HG03460 (cell line): ENCODE measurements around the gene SAMD11.
"Not testable (repeated sequence)": the region's sequence is repeated elsewhere in the genome, so short reads cannot be mapped to it uniquely, and the experiment has no call there.

Source experiments
- ATAC-seq: cut with Tn5 transposase; IDR thresholded peaks from one replicate; pipeline ENCODE4 v1.9.1; 2021; ENCODE audit not compliant: unreplicated experiment

The SAMD11 gene, protein sequence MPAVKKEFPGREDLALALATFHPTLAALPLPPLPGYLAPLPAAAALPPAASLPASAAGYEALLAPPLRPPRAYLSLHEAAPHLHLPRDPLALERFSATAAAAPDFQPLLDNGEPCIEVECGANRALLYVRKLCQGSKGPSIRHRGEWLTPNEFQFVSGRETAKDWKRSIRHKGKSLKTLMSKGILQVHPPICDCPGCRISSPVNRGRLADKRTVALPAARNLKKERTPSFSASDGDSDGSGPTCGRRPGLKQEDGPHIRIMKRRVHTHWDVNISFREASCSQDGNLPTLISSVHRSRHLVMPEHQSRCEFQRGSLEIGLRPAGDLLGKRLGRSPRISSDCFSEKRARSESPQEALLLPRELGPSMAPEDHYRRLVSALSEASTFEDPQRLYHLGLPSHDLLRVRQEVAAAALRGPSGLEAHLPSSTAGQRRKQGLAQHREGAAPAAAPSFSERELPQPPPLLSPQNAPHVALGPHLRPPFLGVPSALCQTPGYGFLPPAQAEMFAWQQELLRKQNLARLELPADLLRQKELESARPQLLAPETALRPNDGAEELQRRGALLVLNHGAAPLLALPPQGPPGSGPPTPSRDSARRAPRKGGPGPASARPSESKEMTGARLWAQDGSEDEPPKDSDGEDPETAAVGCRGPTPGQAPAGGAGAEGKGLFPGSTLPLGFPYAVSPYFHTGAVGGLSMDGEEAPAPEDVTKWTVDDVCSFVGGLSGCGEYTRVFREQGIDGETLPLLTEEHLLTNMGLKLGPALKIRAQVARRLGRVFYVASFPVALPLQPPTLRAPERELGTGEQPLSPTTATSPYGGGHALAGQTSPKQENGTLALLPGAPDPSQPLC

DNA sequence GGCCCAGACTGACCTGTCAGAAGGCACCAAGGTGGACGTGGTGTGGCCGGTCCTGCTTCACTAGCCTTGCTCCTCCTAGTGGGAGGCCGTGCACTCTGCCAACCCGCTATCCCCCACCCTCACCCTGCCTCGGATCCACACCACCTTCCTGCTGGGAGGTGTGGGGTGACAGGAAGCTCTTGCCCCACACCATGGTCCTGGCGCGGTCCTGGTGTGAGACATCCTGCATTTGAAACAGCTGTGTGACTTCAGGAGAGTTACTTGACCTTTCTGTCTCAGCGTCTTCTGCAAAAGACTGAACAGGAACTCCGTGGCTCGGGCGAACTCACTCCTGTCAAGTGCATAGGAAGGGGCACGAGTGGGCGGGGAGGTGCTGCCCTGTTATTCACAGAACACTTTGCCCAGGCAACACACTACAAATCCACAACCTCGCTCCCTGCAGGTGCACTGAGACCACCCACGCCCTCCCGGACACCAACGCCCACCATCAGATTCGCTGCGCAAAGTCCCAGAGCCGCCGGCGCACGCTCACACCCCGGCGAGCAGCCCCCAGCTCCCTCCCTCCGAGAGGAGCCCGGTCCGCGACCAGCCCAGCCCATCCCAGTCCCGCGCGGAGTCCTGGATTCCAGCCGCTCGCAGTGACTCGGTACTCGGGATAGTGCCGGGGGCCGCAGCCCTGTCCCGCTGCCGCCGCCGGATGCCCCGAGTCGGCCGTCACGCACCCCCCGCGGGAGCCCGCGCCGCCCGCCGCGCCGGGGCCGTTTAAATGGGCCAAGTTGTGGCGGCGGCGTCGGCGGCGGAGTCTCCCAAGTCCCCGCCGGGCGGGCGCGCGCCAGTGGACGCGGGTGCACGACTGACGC lies at the start of gene SAMD11:
SAMD11 (plus strand) TSS at position 793 of the 860 bp plus-strand sequence. CDS start 509 bp downstream, outside the sequence.
- ATAC-seq: no peak

DNA sequence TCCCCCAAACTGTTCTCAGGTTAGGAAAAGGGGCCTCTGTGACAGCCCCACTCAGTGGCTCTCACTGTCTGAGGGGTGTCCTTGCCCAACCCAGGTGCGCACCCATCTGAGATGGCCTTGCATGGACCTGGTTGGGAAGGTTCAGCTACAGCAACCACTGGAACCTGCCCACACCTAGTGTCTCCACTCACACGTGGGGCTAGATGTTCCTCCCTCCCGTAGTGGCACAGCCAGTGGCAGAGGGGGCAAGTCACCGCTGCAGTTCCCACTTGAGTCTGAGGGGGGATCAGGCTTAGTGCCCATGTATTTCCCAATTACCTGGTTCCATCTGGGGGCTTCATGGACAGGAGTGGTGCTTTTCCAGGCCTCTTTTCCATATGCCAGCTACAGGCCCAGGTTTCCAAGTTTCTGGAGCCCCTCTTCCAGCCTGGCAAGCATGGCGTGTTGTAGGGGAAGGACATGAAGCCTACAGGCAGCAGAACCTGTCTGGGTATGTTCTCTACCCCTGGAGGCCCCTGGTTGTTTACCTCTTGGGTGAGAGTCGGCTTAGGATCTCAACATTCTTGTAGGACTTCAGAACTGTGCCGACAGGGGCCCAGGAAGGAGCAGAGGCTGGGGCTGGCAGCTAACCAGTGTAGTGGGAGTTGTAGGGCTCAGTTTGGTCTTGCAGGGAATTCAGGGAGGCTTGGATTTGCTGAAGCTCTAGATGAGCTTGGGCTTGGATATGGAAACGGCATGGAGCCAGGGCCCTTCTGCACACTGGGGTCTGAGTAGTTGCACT lies 47.1 kb upstream of the SAMD11 start:
- ATAC-seq: not testable (repeated sequence)

DNA sequence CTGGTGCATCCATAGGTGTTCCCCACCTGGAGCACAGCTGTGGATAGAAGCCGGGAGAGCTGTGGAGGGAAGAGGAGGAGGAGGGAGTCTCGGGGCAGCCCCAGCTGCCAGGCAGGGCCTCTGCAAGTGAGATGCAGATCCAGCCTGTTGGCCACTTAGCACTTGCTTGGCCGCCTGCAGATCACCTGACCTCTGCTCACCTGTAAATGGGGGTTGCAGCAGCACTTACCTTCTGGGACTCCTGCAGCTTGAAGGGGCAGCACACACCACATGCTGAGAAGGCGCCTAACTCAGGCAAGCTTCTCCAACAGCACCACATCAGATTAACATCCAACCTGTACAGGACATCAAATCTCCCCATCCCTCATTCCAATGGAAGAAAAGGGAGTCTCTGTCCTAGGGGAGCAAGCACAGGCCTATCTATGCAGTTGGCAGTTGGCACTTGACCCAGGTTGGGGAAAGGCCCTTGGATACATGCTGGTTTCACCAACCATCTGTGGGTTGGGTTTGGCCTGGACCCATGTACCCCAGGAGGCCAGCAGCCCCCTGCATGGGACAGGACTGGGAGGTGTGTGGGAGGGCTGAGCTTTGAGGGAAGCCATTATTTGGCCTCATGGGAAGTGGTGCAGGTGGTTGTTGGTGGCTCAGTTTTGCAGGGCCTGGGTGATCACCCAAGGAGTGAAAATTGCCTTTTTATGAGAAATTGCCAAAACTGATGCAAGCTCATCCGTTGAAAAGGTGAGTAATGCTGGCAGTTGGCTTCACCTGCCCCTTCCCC lies 46.3 kb upstream of the SAMD11 start:
- not testable (repeated sequence) for ATAC-seq

DNA sequence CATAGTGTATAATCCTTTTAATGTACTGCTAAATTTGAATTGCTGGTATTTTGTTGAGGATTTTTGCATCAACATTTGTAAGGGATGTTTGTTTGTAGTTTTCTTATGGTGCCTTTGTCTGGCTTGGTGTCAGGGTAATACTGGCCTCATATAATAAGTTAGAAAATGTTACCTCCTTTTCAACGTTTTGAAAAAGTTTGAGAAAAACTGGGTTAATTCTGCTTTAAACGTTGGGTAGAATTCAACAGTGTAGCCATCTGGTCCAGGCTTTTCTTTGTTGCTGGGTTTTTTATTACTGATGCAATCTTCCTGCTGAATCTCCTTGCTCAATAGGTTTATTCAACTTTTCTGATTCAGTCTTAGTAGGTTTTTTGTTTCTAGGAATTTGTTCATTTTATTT lies 43.2 kb upstream of the SAMD11 start:
- ATAC-seq: not testable (repeated sequence)

DNA sequence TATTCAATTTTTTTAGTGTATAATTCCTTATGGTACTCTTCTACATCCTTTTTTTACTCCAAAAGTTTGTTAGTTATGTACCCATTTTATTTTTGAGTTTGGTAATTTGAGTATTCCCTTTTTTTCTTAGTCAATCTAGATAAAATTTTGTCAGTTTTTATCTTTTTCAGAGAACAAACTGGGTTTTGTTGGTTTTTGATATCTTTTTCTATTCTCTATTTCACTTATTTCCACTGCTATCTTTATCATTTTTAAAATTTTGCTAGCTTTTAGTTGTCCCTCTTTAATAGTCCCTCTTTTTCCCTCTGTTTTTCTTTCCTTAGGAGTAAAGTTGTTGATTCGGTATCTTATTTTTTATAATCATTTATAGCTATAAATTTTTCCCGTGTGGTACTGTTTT lies 42.8 kb upstream of the SAMD11 start:
- not testable (repeated sequence) for ATAC-seq

DNA sequence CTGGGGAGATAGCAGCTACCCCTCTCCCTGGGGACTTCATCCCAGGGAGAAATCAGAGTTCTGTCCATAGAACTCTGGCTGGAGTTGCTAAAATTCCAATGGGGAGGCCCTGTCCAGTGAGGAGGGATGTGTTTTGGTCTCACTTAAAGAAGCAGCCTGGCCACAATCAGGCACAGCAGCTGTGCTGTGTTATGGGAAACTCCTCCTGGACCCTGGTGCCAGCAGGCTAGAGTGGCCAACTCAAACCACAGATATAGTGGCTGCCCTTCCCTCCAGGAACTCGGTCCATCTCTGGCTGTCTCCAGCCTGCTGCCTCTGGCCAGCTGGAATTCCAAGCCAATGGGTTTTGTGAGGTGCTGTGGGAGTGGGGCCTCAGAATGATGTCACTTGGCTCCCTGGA lies 37.4 kb upstream of the SAMD11 start:
- ATAC-seq: no peak

DNA sequence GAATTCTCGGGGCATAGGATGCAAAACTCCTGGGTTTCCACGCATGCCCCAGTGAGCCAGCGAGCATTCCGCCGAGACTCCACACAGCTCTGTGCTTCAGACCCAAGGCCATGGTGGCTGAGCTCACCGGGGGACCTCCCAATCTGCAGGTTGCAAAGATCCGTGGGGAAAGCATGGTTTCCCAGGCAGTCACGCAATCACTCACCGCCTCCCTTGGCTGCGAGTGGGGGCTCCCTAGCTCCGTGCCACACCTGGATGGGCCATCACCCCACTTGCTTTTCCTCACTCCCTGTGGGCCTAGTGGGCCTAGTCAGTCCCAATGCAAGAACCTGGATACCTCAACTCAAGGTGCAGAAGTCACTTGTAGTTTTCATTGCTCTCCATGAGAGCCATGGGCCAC lies 37.0 kb upstream of the SAMD11 start:
- no peak for ATAC-seq

DNA sequence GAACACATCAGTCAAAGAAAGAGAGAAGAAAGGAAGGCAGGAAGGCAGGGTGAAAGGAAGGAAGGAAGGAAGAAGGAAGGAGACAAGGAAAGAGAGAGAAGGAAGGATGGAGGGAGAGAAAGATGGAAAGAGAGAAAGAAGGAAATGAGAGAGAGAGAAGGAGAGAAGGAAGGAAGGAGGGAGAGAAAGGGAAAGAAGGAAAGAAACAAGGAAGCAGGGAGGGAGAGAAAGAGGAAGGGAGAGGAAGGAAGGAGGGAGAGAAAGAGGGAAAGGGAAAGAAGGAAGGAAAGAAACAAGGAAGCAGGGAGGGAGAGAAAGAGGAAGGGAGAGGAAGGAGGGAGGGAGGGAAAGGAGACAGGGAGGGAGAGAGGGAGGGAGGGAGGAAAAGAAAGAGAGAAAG lies 35.4 kb upstream of the SAMD11 start:
- ATAC-seq: no peak

DNA sequence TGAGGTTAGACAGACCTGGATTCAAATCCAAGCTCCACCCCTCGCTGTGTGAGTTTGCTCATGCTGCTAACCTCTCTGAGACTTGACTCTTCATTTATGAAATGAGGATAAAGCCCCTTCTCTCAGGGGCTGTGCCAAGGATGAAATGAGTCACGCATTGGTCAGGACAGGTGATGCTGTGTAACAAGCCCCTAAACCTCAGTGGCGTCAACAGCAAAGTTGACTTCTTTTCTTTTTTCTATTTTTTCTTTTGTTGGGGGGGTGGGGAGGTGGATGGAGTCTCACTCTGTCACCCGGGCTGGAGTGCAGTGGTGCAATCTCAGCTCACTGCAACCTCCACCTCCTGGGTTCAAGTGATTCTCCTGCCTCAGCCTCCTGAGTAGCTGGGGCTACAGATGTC lies 33.9 kb upstream of the SAMD11 start:
- not testable (repeated sequence) for ATAC-seq

DNA sequence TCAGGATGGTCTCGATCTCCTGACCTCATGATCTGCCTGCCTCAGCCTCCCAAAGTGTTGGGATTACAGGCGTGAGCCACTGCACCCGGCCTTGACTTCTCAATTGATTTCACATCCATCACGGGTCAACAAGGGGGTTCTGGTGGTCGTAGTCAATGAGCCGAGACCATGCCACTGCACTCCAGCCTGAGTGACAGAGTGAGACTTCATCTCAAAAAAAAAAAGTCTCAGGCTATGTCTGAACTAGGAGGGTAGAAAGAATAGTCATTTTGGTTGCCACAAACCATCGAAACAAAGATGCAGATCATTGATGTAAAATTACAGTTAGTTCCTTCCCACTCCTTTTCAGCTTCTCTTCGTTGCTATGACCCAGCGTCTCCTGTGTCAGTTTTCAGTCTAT lies 33.5 kb upstream of the SAMD11 start:
- ATAC-seq: not testable (repeated sequence)

DNA sequence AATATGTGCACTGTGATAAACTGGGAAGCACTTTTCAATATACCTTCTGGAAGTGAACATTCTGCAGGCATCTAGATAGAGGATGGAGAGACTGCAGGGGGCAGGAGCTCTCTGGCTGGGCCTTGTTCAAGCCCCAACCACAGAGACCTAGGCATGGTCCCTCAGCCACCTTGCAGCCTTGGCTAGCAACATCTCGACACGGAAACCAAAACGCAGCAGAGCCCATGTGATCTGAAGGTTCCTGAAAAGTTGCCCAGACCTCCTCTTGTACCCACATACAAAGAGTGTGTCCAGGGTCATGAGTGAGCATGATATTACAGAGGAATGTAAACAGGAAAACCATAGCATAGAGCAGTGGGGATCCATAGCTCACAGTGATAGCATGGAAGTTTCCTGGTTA lies 33.1 kb upstream of the SAMD11 start:
- no peak for ATAC-seq

DNA sequence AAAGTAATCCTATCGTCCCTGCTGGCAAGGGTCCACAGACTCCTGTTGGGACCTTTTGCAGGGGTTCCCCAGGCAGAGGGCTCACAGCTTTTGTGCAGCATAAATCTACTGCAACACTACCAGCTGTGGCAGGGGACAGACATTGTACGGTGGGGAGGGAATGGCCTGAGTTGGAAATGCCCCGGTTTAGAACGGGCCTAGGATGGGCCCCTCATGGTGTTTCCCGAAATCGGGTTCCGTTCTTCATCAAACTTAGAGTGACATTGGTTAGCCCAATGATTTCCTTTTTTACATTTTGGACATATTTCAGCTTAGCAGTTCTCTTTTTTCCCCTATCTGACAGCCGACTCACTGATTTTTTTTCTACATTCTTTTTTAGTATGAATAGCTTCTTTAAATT lies 26.5 kb upstream of the SAMD11 start:
- no peak for ATAC-seq

DNA sequence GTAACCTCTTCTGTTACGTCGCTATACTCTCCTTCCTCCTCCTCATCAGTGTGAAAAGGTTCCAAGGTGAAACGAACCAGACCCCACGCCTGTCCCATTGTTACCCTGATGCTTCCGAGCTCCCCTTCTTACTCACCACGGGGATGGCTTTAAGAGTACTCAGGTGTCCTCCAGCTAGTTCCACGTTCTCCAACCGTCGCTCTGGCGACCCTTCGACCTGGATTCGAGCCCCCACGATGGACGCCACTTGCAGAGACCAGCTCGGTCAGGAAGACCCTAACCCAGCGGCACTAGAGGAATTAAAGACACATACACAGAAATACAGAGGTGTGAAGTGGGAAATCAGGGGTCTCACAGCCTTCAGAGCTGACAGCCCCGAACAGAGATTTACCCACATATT lies 25.8 kb upstream of the SAMD11 start:
- not testable (repeated sequence) for ATAC-seq

DNA sequence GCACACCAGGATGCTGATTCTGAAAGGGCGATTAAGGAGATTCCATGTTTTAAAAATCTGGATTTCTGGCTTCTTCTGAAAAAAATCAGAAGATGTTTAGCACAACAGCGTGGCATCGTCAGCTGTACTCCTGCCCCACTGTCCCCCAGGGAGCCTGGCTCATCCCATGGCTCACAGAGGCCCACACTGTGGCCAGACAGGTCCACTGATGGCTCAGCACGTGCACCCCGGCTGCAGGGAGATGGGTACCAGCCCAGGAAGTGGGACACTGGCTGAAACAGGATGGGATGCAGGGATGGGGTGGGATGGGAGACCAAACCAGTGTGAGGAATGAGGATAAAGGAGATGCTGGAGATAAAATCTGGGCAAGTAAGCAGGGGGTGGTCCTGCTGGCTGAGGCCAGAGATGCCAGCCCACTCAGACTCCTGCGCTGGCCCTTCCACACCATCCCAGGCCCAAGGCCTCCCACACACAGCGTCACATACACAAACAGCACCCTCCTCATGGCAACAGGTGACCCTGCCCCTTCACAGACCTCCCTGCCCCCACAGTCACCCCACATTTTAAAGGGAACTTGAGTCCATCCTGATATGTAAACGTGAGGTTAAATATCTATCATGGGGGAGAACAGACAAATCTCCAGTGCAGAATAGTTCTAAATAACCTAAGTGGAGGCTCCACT lies 23.9 kb upstream of the SAMD11 start:
- no peak for ATAC-seq

DNA sequence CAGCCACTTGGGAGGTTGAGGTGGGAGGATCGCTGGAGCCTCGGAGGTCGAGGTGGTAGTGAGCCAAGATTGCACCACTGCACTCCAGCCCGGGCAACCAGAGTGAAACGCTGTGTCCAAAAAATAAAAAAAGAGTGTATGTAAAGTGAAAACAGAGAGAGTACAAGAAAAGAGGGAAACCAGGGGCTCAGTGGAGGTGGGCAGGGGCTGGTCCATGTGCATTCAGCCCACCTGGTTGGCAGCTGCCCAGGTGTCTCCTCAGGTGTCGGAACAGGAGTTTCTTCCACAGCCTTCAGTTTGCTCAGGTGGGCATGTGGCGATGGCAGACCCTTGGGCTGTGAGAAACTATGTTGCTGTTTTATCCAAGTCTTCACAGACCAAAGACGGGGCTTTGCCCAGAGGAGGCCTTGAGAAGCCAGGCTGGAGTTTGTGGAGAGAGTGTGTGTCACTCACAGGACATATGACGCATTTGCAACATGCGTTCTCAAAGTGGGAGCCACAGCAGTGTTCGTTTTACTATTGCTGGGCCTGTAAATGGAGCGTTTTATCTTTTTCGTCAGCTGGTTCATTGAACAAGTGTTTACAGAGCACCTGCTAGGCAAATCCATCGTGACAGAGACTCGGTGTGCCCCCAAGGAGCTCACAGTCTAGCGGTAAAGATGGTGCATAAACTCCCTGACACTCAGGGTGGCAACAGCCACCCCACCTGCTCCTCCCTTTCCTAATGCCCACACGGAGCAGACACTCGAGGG lies 22.4 kb upstream of the SAMD11 start:
- ATAC-seq: no peak

DNA sequence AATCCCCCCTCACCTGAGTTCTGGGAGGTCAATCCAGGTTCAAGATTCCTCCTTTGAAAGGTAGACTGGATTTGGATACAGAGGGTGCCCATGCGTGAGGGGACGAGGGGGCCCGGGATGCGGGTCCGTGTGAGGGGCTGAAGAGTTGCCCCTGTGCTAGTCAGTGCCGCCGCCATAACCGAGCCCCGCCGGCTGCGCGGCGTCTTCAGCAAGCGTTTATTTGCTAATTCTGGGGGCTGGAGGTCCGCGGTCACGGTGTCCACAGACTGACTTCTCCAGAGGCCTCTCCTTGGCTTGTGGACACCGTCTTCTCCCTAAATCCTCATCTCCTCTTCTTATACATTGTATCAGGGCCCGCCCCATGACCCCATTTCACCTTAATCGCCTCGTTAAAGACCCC lies 20.9 kb upstream of the SAMD11 start:
- no peak for ATAC-seq

DNA sequence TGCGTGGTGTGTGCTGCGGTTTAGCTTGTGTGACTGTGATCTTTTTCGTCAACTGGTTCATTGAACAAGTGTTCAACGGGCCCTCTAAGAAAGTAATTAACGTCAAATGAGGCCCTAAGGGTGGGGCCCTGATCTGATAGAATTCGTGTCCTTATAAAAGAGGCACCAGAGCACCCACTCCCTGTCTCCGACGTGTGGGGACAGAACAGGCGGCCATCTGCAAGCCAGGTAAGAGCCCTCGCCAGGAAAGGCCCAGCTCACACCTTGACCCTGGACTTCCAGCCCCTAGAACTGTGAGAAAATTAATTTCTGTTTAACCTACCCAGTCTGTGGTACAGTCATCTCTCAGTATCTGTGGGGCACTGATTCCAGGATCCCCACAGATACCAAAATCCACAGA lies 20.4 kb upstream of the SAMD11 start:
- ATAC-seq: no peak

DNA sequence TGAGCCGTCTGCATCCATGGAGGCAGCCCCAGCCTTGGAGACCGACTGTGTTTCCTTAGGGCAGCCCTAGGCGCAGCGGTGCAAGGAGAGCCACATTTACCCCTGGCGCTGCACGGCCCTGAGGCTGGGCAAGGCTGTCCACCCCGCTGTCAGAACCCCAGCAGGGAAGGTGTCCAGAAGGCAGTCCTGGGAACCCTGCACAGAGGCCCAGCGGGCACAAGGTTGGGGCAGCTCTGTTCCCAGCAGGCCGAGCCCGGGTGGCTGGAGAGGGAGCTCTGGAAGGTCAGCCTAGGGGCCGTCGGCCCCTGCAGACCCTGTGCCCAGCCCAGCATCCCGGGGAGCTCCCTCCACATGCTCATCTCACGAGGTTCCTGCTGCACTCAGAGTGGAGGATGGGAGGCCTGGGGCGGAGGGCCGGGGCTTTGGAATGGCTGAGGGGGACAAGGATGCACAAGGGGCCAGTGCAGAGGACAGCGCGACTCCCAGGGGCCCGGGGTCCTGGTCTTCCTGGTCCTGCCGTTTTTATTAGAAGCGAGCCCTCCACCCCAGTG lies 19.9 kb upstream of the SAMD11 start:
- no peak for ATAC-seq
